A549 (cell line): ENCODE data around the gene AUH. TPM values are rescaled to one million over a fixed set of nuclear protein-coding genes. Genes with fewer than 3 reads are reported as not detected.
"Not testable (repeated sequence)": the region's sequence is repeated elsewhere in the genome, so short reads cannot be mapped to it uniquely, and the experiment has no call there.

ENCODE experiments used
- ATAC-seq, 2 experiments: fragments of 200-7000 bp in 1 of 2; fragments of >200 bp in 1 of 2; cut with Nextera tagmentation in 1 of 2; cut with Tn5 transposase in 1 of 2; 3 replicates each; pipeline versions ENCODE4 v1.8.0 to v1.9.1; 2018 to 2020; ENCODE audit warnings: mild to moderate bottlenecking in 1 of 2, moderate library complexity in 1 of 2
- CTCF ChIA-PET: fragments of 300-600 bp; sonication (Branson Sonifier 250); formaldehyde crosslinking; extraction: SDS; loops from one replicate; lab custom pipeline; 2021; ENCODE audit warnings: antibody characterized with exemption, inconsistent platforms; lab: Yijun Ruan, JAX
- POLR2A ChIA-PET: fragments of 350-600 bp; formaldehyde crosslinking; extraction: SDS; loops from one replicate; lab custom pipeline; 2021; ENCODE audit warnings: antibody characterized with exemption, inconsistent platforms; lab: Yijun Ruan, JAX
- DNase-seq, 2 experiments: peaks; one replicate each; pipeline versions ENCODE4 v3.0.0 to v3.0.0-alpha.2; 2011 to 2016; ENCODE audit warnings: low read depth in 1 of 2, low spot score in 1 of 2
- FAIRE-seq: peaks from 2 replicates; lab custom pipeline; 2011; peaks lifted over from hg19 to GRCh38; lab: Jason Lieb, UNC
- H3K27ac ChIP-seq, 2 experiments: fragments of >200 bp; sonication (Bioruptor Twin); formaldehyde crosslinking; 3 replicates each; pipeline ENCODE4 v1.5.1; 2016 to 2017
- H3K4me1 ChIP-seq: fragments of >200 bp; sonication (Bioruptor Twin); formaldehyde crosslinking; 3 replicates; pipeline ENCODE4 v1.6.1; 2016
- H3K4me2 ChIP-seq: fragments of >200 bp; sonication (Bioruptor Twin); formaldehyde crosslinking; 3 replicates; pipeline ENCODE4 v1.6.1; 2016
- H3K4me3 ChIP-seq: fragments of >200 bp; sonication (Bioruptor Twin); formaldehyde crosslinking; 3 replicates; pipeline ENCODE4 v1.5.1; 2016
- H3K9me3 ChIP-seq: fragments of >200 bp; sonication (Bioruptor Twin); formaldehyde crosslinking; 3 replicates; pipeline ENCODE4 v1.6.1; 2016
- BCL3 ChIP-seq: fragments of >200 bp; sonication (Bioruptor Twin); formaldehyde crosslinking; IDR thresholded peaks from 3 replicates; pipeline ENCODE4 v1.6.1; 2016
- BHLHE40 ChIP-seq: IDR thresholded peaks from 2 replicates; pipeline ENCODE4 v1.6.1; 2012; ENCODE audit warnings: low read depth, low read length, inconsistent platforms
- CBX2 ChIP-seq: fragments of 200-600 bp; sonication (generic); IDR thresholded peaks from 2 replicates; pipeline ENCODE4 v1.6.1; 2016; ENCODE audit warnings: low read depth, mild to moderate bottlenecking, borderline replicate concordance
- CBX8 ChIP-seq: fragments of 200-600 bp; sonication (generic); IDR thresholded peaks from 2 replicates; pipeline ENCODE4 v1.6.1; 2016
- EHF ChIP-seq: fragments of 250-450 bp; sonication (Bioruptor Pico); IDR thresholded peaks from 2 replicates; pipeline ENCODE4 v1.5.0; 2020; ENCODE audit warnings: mild to moderate bottlenecking
- ELK1 ChIP-seq: fragments of 150-350 bp; IDR thresholded peaks from 2 replicates; pipeline ENCODE4 v1.6.1; 2014; ENCODE audit warnings: low read depth, mild to moderate bottlenecking, low read length
- ESRRA ChIP-seq: fragments of 150-350 bp; IDR thresholded peaks from 2 replicates; pipeline ENCODE4 v1.6.1; 2014; ENCODE audit warnings: mild to moderate bottlenecking, low read length, borderline replicate concordance
- FOXS1 ChIP-seq: fragments of 250-450 bp; sonication (Bioruptor Pico); IDR thresholded peaks from 2 replicates; pipeline ENCODE4 v1.5.0; 2020; ENCODE audit warnings: mild to moderate bottlenecking, moderate library complexity
- JUN ChIP-seq, 2 experiments: fragments of >200 bp; sonication (Bioruptor Twin); formaldehyde crosslinking; IDR thresholded peaks; 2 replicates in 1 of 2; 3 replicates in 1 of 2; pipeline ENCODE4 v1.6.1; 2016 to 2017
- JUNB ChIP-seq: fragments of >200 bp; sonication (Bioruptor Twin); formaldehyde crosslinking; IDR thresholded peaks from 2 replicates; pipeline ENCODE4 v1.6.1; 2016
- MAFK ChIP-seq: fragments of 450-650 bp; IDR thresholded peaks from 2 replicates; pipeline ENCODE4 v1.6.1; 2014; ENCODE audit not compliant: partially characterized antibody
- MAZ ChIP-seq: fragments of 150-350 bp; IDR thresholded peaks from 2 replicates; pipeline ENCODE4 v1.6.1; 2014; ENCODE audit warnings: antibody characterized with exemption, low read depth, low read length, borderline replicate concordance
- MYC ChIP-seq: IDR thresholded peaks from 2 replicates; pipeline ENCODE4 v1.6.1; 2012; ENCODE audit warnings: mild to moderate bottlenecking, inconsistent platforms, low read length, improper control_type of control experiment, borderline replicate concordance
- POLR2AphosphoS2 ChIP-seq: conservative IDR thresholded peaks from 2 replicates; pipeline ENCODE4 v1.6.1; 2012; ENCODE audit warnings: low read length, improper control_type of control experiment, inconsistent platforms
- RAD21 ChIP-seq, 2 experiments: fragments of >200 bp in 1 of 2; sonication (Bioruptor Twin) in 1 of 2; formaldehyde crosslinking in 1 of 2; IDR thresholded peaks in 1 of 2; conservative IDR thresholded peaks in 1 of 2; 2 replicates in 1 of 2; 3 replicates in 1 of 2; pipeline ENCODE4 v1.6.1; 2012 to 2018; ENCODE audit warnings: inconsistent platforms in 1 of 2
- SREBF2 ChIP-seq: fragments of 450-650 bp; IDR thresholded peaks from 2 replicates; pipeline ENCODE4 v1.6.1; 2014; ENCODE audit warnings: mild to moderate bottlenecking, moderate library complexity
- TFCP2L1 ChIP-seq: fragments of 250-450 bp; sonication (Bioruptor Pico); IDR thresholded peaks from 2 replicates; pipeline ENCODE4 v1.5.0; 2021; ENCODE audit warnings: mild to moderate bottlenecking
- TP53 ChIP-seq: fragments of 250-450 bp; sonication (Bioruptor Pico); IDR thresholded peaks from 2 replicates; pipeline ENCODE4 v1.5.0; 2021; ENCODE audit warnings: mild to moderate bottlenecking, moderate library complexity
- ZC3H11A ChIP-seq: fragments of 450-650 bp; IDR thresholded peaks from 2 replicates; pipeline ENCODE4 v1.6.1; 2014; ENCODE audit warnings: antibody characterized with exemption, mild to moderate bottlenecking
- WGBS: methylation state at CpG from one replicate; pipeline ENCODE4 v1.1.6; 2017; ENCODE audit errors: missing lambda C conversion rate; 5-methylcytosine and 5-hydroxymethylcytosine counted together
- polyA plus RNA-seq, 4 experiments: library from polyadenylated mRNA; depleted of rRNA in 3 of 4; stranded (reverse); fragments of >200 nt; fragmentation: RNase III in 1 of 4; extraction: RNeasy Plus Mini Kit Qiagen cat#74134 plus additional on column Dnase treatment in 1 of 4; gene quantifications; 2 replicates in 3 of 4; 3 replicates in 1 of 4; pipeline ENCODE4 v1.2.3, GENCODE V29; 2011 to 2017
- TF ChIP-seq, protein P1 (sequence below): IDR thresholded peaks from 2 replicates; pipeline ENCODE4 v1.6.1; 2012; ENCODE audit warnings: low read depth, borderline replicate concordance
- TF ChIP-seq, protein P2 (sequence below): fragments of 250-450 bp; sonication (Bioruptor Pico); IDR thresholded peaks from 2 replicates; pipeline ENCODE4 v1.5.0; 2020; ENCODE audit warnings: low read depth, mild to moderate bottlenecking, moderate library complexity

The AUH gene
- polyA plus RNA-seq, 2 of the 4 experiments (the other 2 are of a cell fraction): 11.1 to 15.9 TPM

GRCh38 chr9:91371894-91372293, 10.2 kb upstream of the AUH start (continued):
- TF ChIP-seq FOXS1 (CRISPR knock-in tag) (no peak), CBX2 (no peak), ESRRA (no peak), MYC (no peak), TFCP2L1 (CRISPR knock-in tag) (no peak), POLR2AphosphoS2 (no peak), ZC3H11A (no peak), CBX8 (no peak), EHF (CRISPR knock-in tag) (no peak), SREBF2 (no peak), MAFK (no peak)
- TF ChIP-seq, protein P1, sequence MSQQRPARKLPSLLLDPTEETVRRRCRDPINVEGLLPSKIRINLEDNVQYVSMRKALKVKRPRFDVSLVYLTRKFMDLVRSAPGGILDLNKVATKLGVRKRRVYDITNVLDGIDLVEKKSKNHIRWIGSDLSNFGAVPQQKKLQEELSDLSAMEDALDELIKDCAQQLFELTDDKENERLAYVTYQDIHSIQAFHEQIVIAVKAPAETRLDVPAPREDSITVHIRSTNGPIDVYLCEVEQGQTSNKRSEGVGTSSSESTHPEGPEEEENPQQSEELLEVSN: no peak

DNA sequence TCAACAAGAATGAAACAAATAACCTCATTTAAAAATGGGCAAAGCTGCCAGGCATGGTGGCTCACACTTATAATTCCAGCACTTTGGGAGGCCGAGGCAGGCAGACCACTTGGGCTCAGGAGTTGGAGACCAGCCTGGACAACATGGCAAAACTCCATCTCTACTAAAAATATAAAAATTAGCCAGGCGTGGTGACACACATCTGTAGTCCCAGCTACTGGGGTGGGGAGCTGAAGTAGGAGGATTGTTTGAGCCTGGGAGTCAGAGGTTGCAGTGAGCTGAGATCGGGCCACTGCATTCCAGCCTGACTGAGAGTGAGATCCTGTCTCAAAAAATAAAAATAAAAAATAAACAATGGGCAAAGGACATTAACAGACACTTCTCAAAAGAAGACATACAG, 8.3 kb upstream of the AUH start:
- WGBS: 56% methylated on average over 3 of the region's 3 CpGs
- CTCF ChIA-PET, H3K4me2 ChIP-seq, H3K9me3 ChIP-seq, FAIRE-seq, H3K4me3 ChIP-seq, H3K27ac ChIP-seq, H3K4me1 ChIP-seq, POLR2A ChIA-PET, DNase-seq, ATAC-seq: not testable (repeated sequence)

DNA sequence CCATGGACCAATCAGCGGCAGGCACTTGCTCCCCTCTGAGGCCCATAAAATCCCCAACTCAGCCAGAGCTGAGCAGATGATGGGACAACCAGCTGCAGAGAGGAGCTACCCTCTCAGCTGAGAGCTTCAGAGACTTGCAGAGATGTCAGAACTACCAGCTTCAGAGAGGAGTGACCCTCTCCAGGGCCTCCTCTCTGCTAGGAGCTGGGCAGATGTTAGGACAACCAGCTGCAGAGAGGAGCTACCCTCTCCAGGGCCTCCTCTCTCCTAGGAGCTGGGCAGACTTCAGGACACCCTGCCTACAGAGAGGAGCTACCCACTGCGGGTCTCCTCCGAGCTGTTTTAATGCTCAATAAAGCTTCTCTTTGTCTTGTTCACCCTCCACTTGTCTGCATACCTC, 3.0 kb upstream of the AUH start:
- ATAC-seq (no peak), DNase-seq (no peak), FAIRE-seq (no peak)
- Histone ChIP-seq H3K4me1 (peaks cover 14% of the 10 kb centered on the region), H3K4me3 (no peak overlapping the region), H3K9me3 (0 out of 3 replicates have a peak, but pooled peaks cover 3% of the 10 kb centered on the region), H3K4me2 (no peak overlapping the region), H3K27ac (no peak overlapping the region)
- ChIA-PET POLR2A (no interaction called here), CTCF (no interaction called here)
- WGBS: 56% methylated on average over 3 of the region's 3 CpGs
- no peak for TF ChIP-seq TP53
- TF ChIP-seq CBX2: no peak
- TF ChIP-seq BCL3: no peak
- no peak for TF ChIP-seq RAD21 (conservative IDR thresholded peaks at IDR 0.05 in 1 of 2, IDR thresholded peaks at IDR 0.05 in 1 of 2)
- TF ChIP-seq, protein P2, sequence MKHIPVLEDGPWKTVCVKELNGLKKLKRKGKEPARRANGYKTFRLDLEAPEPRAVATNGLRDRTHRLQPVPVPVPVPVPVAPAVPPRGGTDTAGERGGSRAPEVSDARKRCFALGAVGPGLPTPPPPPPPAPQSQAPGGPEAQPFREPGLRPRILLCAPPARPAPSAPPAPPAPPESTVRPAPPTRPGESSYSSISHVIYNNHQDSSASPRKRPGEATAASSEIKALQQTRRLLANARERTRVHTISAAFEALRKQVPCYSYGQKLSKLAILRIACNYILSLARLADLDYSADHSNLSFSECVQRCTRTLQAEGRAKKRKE (CRISPR knock-in tag): no peak
- no peak for TF ChIP-seq EHF (CRISPR knock-in tag)
- no peak for TF ChIP-seq JUNB
- no peak for TF ChIP-seq ELK1
- no peak for TF ChIP-seq MAZ
- no peak for TF ChIP-seq BHLHE40
- TF ChIP-seq JUN (IDR thresholded peaks at IDR 0.05): no peak
